NCI-H82 treated with DMSO at 0.1 percent for 48 hours (cell line): ENCODE measurements around the gene INPP5D.
A peak's percentile ranks its signal among the peaks of the same experiment; 100 is the strongest.
"Not testable (repeated sequence)": the region's sequence is repeated elsewhere in the genome, so short reads cannot be mapped to it uniquely, and the experiment has no call there.

Experiments
- DNase-seq: peaks from one replicate; lab custom pipeline; 2025; ENCODE audit not compliant: unreplicated experiment; lab: John Stamatoyannopoulos, UW

Gene INPP5D

DNA sequence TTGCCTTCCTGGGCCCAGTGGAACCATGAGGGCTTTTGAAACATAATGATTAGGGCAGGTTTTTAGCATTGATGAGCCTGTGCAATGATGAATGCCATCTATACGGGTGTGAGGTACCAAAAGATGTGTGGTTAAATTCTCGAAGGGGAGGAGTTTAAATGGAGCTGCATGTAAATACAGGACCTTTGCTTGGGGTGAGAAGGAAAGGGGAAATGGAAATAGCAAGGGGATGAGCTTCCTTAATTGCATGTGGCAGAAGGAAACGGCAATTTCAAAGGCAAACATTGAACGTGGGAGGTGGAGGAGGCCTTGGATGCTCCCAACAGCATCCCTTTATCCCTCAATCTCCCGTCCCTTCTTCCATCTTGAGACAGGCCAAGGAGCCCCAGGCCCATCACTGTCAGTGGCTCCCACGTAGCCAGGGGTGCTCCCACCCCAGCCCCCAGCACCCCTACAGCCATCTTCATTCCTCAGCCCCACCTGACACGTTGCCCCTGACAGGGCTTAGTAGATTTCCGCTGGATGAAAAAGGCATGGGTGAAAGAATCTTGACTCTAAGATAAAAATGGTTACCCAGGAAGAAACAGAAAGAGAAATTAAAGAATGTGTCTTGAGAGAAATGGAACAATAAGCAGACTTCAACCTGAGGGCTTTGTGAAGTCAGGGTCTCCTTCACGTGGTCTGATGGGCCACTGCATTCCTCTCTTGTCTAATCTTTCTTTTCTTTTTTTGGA, 32.5 kb downstream of the INPP5D start:
- DNase-seq = no peak

DNA sequence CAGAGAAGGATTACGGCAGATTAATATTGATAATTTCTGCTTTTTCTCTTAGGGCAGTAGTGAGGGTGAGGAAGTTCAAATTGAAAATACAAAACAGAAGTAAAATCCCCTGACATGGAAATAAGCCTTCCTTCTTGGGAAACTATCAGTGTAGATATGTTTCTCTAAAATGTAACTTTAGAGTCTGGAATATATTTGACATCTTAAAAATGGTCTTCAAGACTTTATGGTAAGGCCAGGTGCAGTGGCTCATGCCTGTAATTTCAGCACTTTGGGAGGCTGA, 33.0 kb downstream of the INPP5D start:
- DNase-seq = no peak

- no peak for DNase-seq
Measured at GRCh38 chr2:233093721-233094120, 33.6 kb downstream of the INPP5D start.

GRCh38 chr2:233094614-233095013, 34.5 kb downstream of the INPP5D start:
- no peak for DNase-seq

DNA sequence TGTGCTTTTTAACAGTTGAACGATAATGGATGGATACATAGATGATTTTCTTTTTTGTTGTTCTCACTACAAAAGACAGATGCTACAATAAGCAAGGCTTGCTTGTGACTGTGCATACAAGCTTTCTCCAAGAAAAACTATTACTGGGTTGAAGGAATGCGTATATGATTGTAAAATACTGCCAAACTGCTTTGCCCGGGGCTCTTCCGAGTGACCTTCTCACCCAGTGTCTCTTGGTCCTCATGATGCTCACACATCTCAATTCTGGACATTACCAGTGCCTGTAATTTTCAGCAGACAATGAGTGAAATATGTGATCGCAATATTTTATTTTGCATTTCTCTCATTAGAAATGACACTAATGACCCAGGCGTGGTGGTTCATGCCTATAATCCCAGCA, 35.9 kb downstream of the INPP5D start:
- no peak for DNase-seq

GRCh38 chr2:233098618-233099017, 38.5 kb downstream of the INPP5D start:
- DNase-seq = no peak

GRCh38 chr2:233099820-233100191, 39.7 kb downstream of the INPP5D start:
- DNase-seq = not testable (repeated sequence)

- no peak for DNase-seq
Measured at GRCh38 chr2:233100192-233100998, 40.3 kb downstream of the INPP5D start.

DNA sequence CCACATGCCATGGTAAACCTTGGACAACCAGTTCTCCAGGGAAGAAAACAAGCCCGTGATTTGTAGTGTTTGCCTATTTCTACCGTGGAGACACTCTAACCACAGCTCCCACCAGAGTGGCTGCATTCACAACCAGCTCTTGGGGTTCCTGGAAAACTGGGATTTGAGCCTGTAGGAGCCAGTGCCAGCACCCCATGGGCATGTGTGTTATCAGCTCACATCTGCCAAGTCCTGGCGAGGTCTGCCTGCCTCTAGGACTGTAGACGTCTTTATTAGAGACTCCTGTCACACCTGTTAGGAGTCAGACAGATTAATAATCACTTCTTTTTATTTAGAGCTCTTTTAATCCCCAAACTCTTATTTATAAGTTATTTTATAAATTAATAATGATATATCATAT, 41.0 kb downstream of the INPP5D start:
- DNase-seq = no peak

GRCh38 chr2:233101816-233102215, 41.7 kb downstream of the INPP5D start:
- no peak for DNase-seq

- DNase-seq = no peak
Measured at GRCh38 chr2:233105156-233105895, 45.2 kb downstream of the INPP5D start.

DNA sequence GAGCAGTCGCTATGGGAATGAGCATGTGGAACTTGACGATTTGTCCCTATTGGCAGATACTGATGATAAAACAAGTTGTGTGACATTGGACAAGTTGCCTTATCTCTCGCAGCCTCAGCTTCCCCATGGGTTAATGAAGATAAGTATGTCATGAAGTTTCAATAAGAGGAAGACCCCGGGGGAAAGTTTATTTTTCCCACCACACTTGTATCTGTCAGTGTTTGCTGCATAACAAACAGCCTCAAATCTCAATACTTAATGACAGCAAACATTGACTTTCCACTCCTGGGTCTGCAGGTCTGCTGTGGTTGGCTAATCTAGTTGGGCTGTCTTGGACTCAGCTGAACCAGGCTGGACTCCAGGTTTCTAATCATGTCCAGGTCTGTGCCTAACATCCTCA, 45.8 kb downstream of the INPP5D start:
- no peak for DNase-seq

GRCh38 chr2:233107011-233107410, 46.9 kb downstream of the INPP5D start:
- DNase-seq = no peak

- no peak for DNase-seq
Measured at GRCh38 chr2:233107831-233108300, 47.7 kb downstream of the INPP5D start.

DNA sequence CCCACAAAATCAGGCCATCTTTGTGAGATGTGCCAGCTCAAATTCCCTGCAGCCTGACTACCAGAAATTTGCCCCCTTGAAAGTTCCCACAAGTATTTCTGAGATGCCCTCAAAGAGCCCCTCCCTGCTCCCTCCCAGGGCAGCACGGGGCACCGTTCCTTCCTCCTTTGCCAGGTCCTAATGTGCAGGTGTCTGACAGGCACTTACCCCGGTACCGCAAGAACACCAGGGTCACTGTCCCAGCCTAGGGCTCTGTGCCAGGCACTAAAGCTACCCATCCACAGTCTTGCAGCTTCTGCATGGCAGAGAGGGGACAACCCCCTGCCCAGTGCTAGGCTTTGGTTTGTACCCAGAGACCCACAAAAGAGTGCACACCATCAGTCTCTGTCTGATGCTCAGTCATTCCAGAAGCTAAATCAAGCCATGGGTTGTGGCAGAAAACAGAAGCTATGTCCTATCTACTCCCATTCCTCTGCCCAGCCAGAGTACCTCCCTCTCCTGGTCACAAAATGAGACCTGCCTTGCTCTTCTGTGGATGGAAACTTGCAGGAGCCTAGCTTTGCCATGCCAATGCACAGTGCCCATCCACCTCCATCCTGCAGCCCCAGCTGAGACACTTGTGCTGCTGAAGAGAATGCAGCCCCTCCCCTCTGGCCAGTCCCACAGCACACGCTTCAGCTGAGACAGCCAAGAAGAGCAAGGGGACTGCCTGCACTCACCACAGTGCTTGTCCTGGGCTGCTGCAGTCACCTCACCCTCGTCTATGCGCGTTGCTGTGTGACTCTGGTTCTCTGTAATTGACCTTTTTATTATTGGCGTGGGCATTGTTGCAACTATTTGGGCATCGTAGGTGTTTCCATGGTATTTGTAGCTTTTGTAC, 48.7 kb downstream of the INPP5D start:
- no peak for DNase-seq

DNA sequence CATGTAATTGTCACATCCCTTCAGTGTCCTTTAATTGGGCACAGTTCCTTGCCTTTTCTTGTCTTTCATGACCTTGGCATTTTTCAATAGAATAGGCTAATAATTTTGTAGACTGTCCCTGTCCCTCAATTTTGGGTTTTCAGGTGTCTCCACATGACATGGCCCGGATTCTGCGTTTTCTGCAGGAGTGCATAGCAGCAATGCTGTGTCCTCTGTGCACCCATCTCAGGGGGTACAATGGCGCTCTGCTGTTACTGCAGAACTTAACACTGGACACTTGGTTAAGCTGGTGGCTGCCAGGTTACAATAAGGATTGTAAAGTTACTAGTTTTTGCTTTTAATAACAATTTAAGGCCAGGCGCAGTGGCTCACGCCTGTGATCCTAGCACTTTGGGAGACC, 51.3 kb downstream of the INPP5D start:
- no peak for DNase-seq

DNA sequence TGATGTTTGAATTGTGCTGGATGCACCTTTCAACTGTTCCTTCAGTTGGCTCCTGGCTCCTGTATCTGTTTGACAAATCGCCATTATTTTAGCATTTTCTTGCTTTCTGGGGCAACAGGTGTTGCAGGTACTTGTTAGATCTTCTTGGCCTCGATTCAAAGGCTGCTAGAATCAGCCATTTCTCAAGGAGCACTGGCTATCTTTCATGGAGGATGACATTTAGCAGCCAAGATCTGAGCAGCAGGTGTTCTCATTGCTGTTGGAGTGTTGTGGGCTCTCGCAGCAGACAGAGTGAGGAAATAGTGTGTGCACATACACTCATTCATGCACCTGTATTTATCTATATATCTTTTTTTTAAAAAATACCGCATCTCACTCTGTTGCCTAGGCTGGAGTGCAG, 52.2 kb downstream of the INPP5D start:
- DNase-seq = no peak

DNA sequence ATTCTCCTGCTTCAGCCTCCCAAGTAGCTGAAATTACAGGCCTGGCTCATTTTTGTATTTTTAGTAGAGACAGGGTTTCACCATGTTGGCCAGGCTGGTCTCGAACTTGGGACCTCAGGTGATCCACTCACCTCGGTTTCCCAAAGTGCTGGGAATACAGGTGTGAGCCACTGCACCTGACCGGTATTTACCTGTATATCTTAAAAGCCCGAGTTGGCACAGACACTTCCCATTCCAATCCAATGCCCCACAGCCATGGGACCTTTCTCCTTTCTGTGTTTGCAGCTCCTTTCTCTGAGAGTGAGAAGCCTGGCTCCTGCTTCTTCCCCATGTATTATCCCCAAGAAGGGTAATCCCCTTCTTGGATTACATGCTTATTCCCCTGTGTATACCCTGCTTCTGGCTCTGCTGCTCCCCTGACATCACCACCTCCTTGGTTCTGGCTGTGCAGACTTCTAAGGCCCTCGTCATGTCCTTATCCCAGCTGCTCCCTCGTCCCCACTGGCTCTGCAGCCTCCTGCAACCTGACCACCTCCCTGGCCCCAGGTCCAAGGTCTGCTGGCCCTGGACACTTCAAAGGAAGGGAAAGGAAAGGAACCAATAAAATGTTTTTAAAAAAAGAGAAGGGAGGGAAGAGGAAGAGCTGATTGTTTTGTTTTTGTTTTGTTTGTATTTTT, 52.8 kb downstream of the INPP5D start:
- DNase-seq = peak; percentile 57

DNA sequence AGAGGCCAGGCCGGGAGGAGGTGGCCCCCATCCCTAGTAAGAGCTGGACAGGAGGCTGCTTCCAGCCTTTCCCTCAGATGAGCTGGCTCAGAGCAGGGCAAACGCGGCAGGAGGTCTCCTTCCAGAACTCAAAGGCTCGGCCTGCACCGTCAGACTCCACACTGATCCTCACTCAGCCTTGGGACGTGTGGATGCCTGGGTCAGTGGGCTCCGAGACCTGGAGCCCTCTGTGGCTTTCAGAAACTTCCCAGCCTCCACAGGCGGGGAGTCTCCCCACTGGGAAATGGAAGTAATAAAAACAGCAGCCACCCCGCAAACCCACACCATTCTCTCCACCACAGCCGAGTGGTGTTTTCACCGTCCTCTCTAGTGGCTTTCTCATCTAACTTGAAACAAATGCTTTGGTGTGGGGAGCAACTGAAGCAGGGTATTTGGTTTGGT, 54.3 kb downstream of the INPP5D start:
- no peak for DNase-seq

DNA sequence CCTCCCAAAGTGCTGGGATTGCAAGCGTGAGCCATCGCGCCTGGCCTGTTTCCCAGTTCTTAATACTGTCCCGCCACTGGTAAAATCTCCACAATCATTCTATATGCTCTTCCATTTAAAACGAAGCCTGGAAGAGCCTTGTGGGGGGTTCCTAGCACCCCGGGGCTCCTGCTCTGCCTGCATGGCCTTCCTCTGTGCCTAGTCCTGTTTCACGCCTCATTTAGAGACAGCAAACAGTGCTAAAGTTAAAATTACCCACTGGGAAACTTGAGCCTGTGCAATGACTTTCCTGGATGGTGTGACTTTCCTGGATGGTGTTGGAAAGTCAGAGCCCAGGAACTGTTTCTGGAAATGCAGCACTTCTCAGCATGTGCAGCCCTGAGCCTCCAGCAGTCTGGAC, 55.0 kb downstream of the INPP5D start:
- DNase-seq = no peak
